HG02623 (cell line): ENCODE results near the gene TCOF1.
"Not testable (repeated sequence)": the region's sequence is repeated elsewhere in the genome, so short reads cannot be mapped to it uniquely, and the experiment has no call there.

ENCODE experiments used
- ATAC-seq: cut with Tn5 transposase; IDR thresholded peaks from one replicate; pipeline ENCODE4 v1.9.1; 2021; ENCODE audit warnings: moderate library complexity; ENCODE audit not compliant: unreplicated experiment

TCOF1 gene

GRCh38 chr5:150402901-150403342 is 45.4 kb downstream of the TCOF1 start:
- no peak for ATAC-seq

- ATAC-seq: no peak
These were observed 46.6 kb downstream of the TCOF1 start for GRCh38 chr5:150404121-150404520.

GRCh38 chr5:150404535-150404934 is 47.0 kb downstream of the TCOF1 start:
- ATAC-seq: no peak

- no peak for ATAC-seq
These were observed 47.7 kb downstream of the TCOF1 start for GRCh38 chr5:150404941-150405816.

GRCh38 chr5:150406103-150406722 is 48.7 kb downstream of the TCOF1 start:
- no peak for ATAC-seq

- ATAC-seq: no peak
These were observed 49.2 kb downstream of the TCOF1 start for GRCh38 chr5:150406723-150407095.

GRCh38 chr5:150407096-150407720 is 49.7 kb downstream of the TCOF1 start:
- ATAC-seq: no peak

GRCh38 chr5:150408231-150408943 is 50.9 kb downstream of the TCOF1 start:
- no peak for ATAC-seq

GRCh38 chr5:150409638-150410523 is 52.4 kb downstream of the TCOF1 start:
- ATAC-seq: peak; percentile 30

- no peak for ATAC-seq
These were observed 53.2 kb downstream of the TCOF1 start for GRCh38 chr5:150410524-150411244.

GRCh38 chr5:150411245-150411979 is 53.9 kb downstream of the TCOF1 start:
- ATAC-seq: no peak

- peak; percentile 68 for ATAC-seq
These were observed 55.0 kb downstream of the TCOF1 start, which contains the start of gene CD74 for GRCh38 chr5:150412319-150413175. TSS of gene CD74 (minus strand) at chr5:150412910. CDS start at chr5:150412749, 161 bp downstream.

- ATAC-seq: no peak
These were observed 55.8 kb downstream of the TCOF1 start for GRCh38 chr5:150413176-150413901.

GRCh38 chr5:150413902-150414790 is 56.6 kb downstream of the TCOF1 start:
- not testable (repeated sequence) for ATAC-seq

GRCh38 chr5:150419630-150420270 is 62.3 kb downstream of the TCOF1 start:
- ATAC-seq: peak; percentile 57

- no peak for ATAC-seq
These were observed 64.6 kb downstream of the TCOF1 start for GRCh38 chr5:150422075-150422474.
